BE2C (cell line): ENCODE results near the gene VPS13D.

Experiments
- DNase-seq: peaks from one replicate; pipeline ENCODE4 v3.0.0-alpha.2; 2020
- H3K27me3 ChIP-seq: fragments of 250-450 bp; sonication (Bioruptor Pico); 2 replicates; pipeline ENCODE4 v1.5.1; 2020; ENCODE audit warnings: mild to moderate bottlenecking
- H3K36me3 ChIP-seq: fragments of 250-450 bp; sonication (Bioruptor Pico); 2 replicates; pipeline ENCODE4 v1.5.1; 2020; ENCODE audit warnings: mild to moderate bottlenecking
- H3K4me1 ChIP-seq: fragments of 250-450 bp; sonication (Bioruptor Pico); 2 replicates; pipeline ENCODE4 v1.5.1; 2020
- H3K4me3 ChIP-seq: 2 replicates; pipeline ENCODE4 v1.5.1; 2011; ENCODE audit warnings: low read depth, low read length
- H3K9me3 ChIP-seq: fragments of 250-450 bp; sonication (Bioruptor Pico); 2 replicates; pipeline ENCODE4 v1.5.1; 2020
- CTCF ChIP-seq: IDR thresholded peaks from 2 replicates; pipeline ENCODE4 v1.5.1; 2012; ENCODE audit warnings: mild to moderate bottlenecking, low read depth, low read length

VPS13D gene

DNA sequence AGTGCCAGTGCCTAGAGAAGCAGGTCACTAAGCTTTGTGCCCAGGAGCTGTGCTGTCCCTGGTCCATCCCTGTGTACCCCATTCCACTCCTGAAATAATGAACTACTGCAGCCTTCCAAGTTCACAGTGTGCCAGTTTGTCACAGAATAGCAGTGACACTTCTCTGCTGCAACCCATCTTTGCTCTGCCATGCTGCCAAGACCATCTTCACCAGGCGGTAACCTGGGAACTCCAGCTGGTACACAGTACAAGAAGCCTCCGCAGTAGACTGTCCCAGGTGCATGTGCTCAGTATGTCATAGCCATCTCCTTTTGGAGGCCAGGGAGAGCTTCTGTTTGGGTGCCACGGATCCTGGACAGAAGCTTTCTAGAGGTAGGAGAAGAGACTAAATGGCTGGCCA is 250.2 kb downstream of the VPS13D start:
- H3K9me3 ChIP-seq = no peaks in the 10 kb centered on the region
- H3K4me3 ChIP-seq = no peak overlapping the region
- TF ChIP-seq CTCF = no peak
- H3K4me1 ChIP-seq = no peaks in the 10 kb centered on the region; the same call in 1 of the 2 replicates
- H3K27me3 ChIP-seq = no peaks in the 10 kb centered on the region
- H3K36me3 ChIP-seq = no peaks in the 10 kb centered on the region
- no peak for DNase-seq

- Histone ChIP-seq H3K4me1 (no peaks in the 10 kb centered on the region; the same call in 1 of the 2 replicates), H3K4me3 (no peak overlapping the region), H3K27me3 (no peaks in the 10 kb centered on the region), H3K36me3 (no peaks in the 10 kb centered on the region), H3K9me3 (no peaks in the 10 kb centered on the region)
- no peak for DNase-seq
- no peak for TF ChIP-seq CTCF
These were observed 251.0 kb downstream of the VPS13D start for GRCh38 chr1:12480748-12481362.

DNA sequence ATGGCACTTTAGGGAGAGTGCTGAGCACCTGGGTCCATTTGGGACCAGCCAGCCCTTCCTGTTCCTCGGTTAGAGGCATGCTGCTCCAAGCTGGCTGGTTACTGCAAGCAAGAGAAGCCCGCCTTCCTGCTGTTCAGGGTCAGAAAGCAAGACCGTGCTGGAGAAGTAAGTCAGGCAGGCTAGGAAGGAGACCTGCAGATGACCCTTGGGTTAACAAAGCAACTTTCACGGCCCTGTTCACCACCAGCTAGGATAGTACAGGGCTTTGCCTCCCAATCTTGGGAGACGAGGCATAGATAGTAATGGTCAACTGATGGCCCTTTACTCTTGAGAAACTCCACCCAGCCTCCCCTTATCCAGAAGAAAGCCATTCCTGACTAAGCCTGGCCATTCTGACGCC is 252.1 kb downstream of the VPS13D start:
- no peak overlapping the region for H3K4me3 ChIP-seq
- H3K27me3 ChIP-seq = no peaks in the 10 kb centered on the region
- no peaks in the 10 kb centered on the region; the same call in 1 of the 2 replicates for H3K4me1 ChIP-seq
- H3K36me3 ChIP-seq = no peaks in the 10 kb centered on the region
- no peak for DNase-seq
- H3K9me3 ChIP-seq = no peaks in the 10 kb centered on the region
- no peak for TF ChIP-seq CTCF

GRCh38 chr1:12482988-12483387 is 253.2 kb downstream of the VPS13D start:
- H3K9me3 ChIP-seq = no peaks in the 10 kb centered on the region
- no peak overlapping the region for H3K4me3 ChIP-seq
- no peaks in the 10 kb centered on the region for H3K27me3 ChIP-seq
- DNase-seq = no peak
- no peaks in the 10 kb centered on the region; the same call in 1 of the 2 replicates for H3K4me1 ChIP-seq
- H3K36me3 ChIP-seq = no peaks in the 10 kb centered on the region
- TF ChIP-seq CTCF = no peak

DNA sequence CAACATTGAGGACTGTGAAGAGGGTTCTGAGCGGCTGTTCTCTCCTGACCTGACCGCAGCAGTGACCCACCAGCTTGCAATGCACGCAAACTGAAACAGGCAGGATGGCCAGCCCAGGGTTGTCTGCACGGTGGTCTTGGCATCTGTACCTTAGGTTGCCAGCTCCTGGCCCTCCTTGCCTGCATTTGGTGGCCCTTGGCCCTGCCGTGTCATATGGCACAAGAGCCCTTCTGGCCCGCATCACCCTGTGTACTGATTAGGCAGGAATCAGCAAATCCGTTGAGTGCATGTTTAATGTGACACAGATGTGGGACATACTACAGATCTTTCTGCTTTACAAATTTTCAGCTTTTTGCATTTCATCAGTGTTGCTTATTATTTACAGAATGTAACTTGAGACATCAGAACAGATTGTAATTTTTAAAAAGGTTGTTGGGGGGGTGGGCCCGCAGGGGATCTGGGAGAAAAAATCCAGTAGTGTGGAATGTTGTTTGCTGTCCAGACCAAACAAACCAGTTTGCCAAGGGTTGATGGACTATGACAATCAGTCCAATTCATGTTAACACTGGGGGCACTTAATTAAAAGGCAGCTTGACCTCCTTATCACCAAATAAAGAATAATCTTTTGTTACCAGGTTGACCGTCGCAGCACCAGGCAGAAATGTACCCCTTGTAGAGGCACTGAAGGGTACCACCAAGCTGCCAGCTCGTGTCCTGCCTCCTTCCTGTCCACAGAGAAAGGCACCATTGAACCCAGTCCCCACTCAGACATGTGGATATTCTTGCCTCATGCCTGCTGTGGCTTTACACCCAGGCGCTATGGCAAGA is 255.6 kb downstream of the VPS13D start:
- H3K36me3 ChIP-seq = no peaks in the 10 kb centered on the region
- no peaks in the 10 kb centered on the region for H3K4me1 ChIP-seq
- no peak overlapping the region for H3K4me3 ChIP-seq
- no peaks in the 10 kb centered on the region for H3K27me3 ChIP-seq
- DNase-seq = no peak
- no peak for TF ChIP-seq CTCF
- H3K9me3 ChIP-seq = no peaks in the 10 kb centered on the region

GRCh38 chr1:12486059-12486341 is 256.2 kb downstream of the VPS13D start:
- TF ChIP-seq CTCF = no peak
- DNase-seq = no peak
- Histone ChIP-seq H3K36me3 (no peaks in the 10 kb centered on the region), H3K9me3 (no peaks in the 10 kb centered on the region), H3K27me3 (no peaks in the 10 kb centered on the region), H3K4me3 (no peak overlapping the region), H3K4me1 (no peaks in the 10 kb centered on the region)
